ENCODE data around the gene HERC5. TPM values are rescaled to one million over a fixed set of nuclear protein-coding genes. Genes with fewer than 3 reads are reported as not detected.

The HERC5 gene
- total RNA-seq, 1 experiment from 2014 or later: 17.2 TPM

DNA sequence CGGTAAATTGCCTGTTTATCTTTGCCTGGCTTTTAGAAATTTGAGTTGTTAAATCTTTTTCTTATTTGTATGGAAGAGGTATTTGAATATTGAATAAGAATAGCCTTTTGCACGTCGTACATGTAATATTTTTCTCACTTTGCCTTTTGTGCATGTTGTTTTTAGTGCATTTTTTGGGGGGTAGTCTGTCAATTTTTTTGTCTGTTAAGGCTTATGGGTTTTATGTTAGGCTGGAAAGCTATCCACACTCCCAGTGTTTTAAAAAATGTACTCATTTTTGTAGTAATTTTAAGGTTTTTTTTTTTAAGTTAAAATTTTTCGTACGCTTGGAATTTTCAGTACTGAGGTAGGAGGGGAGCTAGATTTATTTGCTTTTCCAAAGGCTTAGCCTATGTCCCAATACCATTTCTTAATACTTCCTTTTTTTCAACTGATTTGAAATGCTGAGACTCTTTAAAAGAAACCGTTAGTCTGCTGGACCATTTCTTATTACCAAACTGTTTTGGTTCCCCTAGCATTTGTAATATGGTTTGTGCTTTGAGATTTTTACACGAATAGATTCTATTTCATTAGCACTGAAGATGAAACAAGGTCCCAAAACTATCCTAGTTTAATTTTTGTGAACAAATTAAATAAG, 1.3 kb downstream of the HERC5 start:
- H2AFZ ChIP-seq (ENCODE audit: low read length): no peak overlapping the region

More for the DNA sequence above, 1.3 kb downstream of the HERC5 start:
- Mint-ChIP-seq H3K36me3 (ENCODE audit: insufficient read depth in 1 of 3, low read depth in 3 of 3) (peaks cover 3 to 6% (median 5%) of the 10 kb centered on the region in 3 experiments; a peak in 6 of 7 replicates), H3K27ac (no peak overlapping the region), H3K4me3 (peak overlapping the region; percentile 85 to 91), H3K9me3 (peaks cover 2 to 4% of the 10 kb centered on the region in 2 experiments; a peak in 3 of 5 replicates), H3K4me1 (peaks cover 8 to 16% of the 10 kb centered on the region in 2 experiments), H3K27me3 (ENCODE audit: low read depth) (peaks cover 29% of the 10 kb centered on the region)
- H3K23me2 ChIP-seq (ENCODE audit: insufficient read length, low read depth, low read length, poor library complexity, severe bottlenecking): peaks cover 4% of the 10 kb centered on the region
- 100% methylated on average over 1 of the region's 7 CpGs for WGBS (ENCODE audit: extremely low coverage, insufficient read length, low lambda C conversion rate)
- H3K79me2 ChIP-seq (ENCODE audit: insufficient read depth, low read length): no peaks in the 10 kb centered on the region
- H4K8ac ChIP-seq (replicated peaks; ENCODE audit: insufficient read length, low read depth, low read length): no peak overlapping the region
- no peak overlapping the region for H4K91ac ChIP-seq (ENCODE audit: insufficient read length, low read depth, low read length)
- H3K27ac ChIP-seq (ENCODE audit: insufficient read length, low read depth, low read length): no peak overlapping the region
- H3K4me1 ChIP-seq (ENCODE audit: insufficient read depth, low read length): no peaks in the 10 kb centered on the region
- no peak overlapping the region for H4K5ac ChIP-seq (ENCODE audit: insufficient read length, low read depth, low read length)
- H3K79me1 ChIP-seq (ENCODE audit: insufficient read depth, low read depth, low read length, poor library complexity, severe bottlenecking): no peaks in the 10 kb centered on the region
- no peak overlapping the region for H2BK120ac ChIP-seq (ENCODE audit: low read depth, low read length, poor library complexity, severe bottlenecking)
- no peak overlapping the region for H2AK5ac ChIP-seq (ENCODE audit: insufficient read length, low read length)
- no peak overlapping the region for H2BK20ac ChIP-seq (ENCODE audit: low read depth, low read length, poor library complexity, severe bottlenecking)
- no peak overlapping the region for H3K18ac ChIP-seq (ENCODE audit: insufficient read length, low read depth, low read length)
- no peak overlapping the region for H3T11ph ChIP-seq (ENCODE audit: low read length)
- no peak overlapping the region for H3K56ac ChIP-seq (ENCODE audit: insufficient read length, low read depth, low read length)
- no peak overlapping the region for H3K23ac ChIP-seq (ENCODE audit: insufficient read length, low read depth, low read length)
- no peak overlapping the region for H2BK15ac ChIP-seq (ENCODE audit: low read depth, low read length)
- peaks cover 2% of the 10 kb centered on the region; the same call in 1 of the 2 replicates for H3K27me3 ChIP-seq (ENCODE audit: insufficient read depth, low read length)
- no peak overlapping the region for H2BK5ac ChIP-seq (ENCODE audit: insufficient read length, low read length)
- H3K4ac ChIP-seq (ENCODE audit: low read depth, low read length): no peak overlapping the region
- no peaks in the 10 kb centered on the region for H3K9me3 ChIP-seq (ENCODE audit: control insufficient read depth, low read depth, low read length)
- no peak overlapping the region for H3K9ac ChIP-seq (ENCODE audit: extremely low read depth, insufficient read length, low read length)
- no peak overlapping the region for H2BK12ac ChIP-seq (ENCODE audit: insufficient read length, low read depth, low read length)
- H3K14ac ChIP-seq (ENCODE audit: insufficient read depth, low read length): no peak overlapping the region
- no peak for TF ChIP-seq CTCF (conservative IDR thresholded peaks at IDR 0.05)
- no peak for DNase-seq
- no peaks in the 10 kb centered on the region for H4K20me1 ChIP-seq (ENCODE audit: control insufficient read depth, insufficient read depth, insufficient read length)
- peak overlapping the region; percentile 65 for H3K4me2 ChIP-seq (ENCODE audit: insufficient read depth, insufficient read length, low read length)
